H1 (cell line): Measurements from ENCODE around the gene MTO1. TPM values are rescaled to one million over a fixed set of nuclear protein-coding genes. Genes with fewer than 3 reads are reported as not detected.

Experiments
- SRF ChIP-seq: IDR thresholded peaks from 2 replicates; pipeline ENCODE4 v1.6.1; 2011; ENCODE audit warnings: mild to moderate bottlenecking, low read depth, low read length, moderate library complexity
- polyA plus RNA-seq, 7 experiments: library from polyadenylated mRNA; depleted of rRNA in 3 of 7; stranded (reverse) in 5 of 7; unstranded in 2 of 7; fragments of >200 nt in 5 of 7; fragments of 200-250 nt in 2 of 7; gene quantifications; 1 replicate in 5 of 7; 2 replicates in 1 of 7; 4 replicates in 1 of 7; pipeline versions ENCODE4 v1.2.1 to v1.2.3, GENCODE V29; 2011 to 2013; ENCODE audit warnings: missing spikeins in 2 of 7, mixed read lengths in 2 of 7
- total RNA-seq: library from RNA; stranded (reverse); fragmentation: NEBNext Ultra II Directional; extraction: Animal tissue kit (Norgen Biotek cat#: 25700); gene quantifications from 2 replicates; pipeline ENCODE4 v1.2.1, GENCODE V29; 2021

Gene MTO1
- total and polyA plus RNA-seq, 2 of the 8 experiments (the other 6 are each of a cell fraction or from before 2014, with no cell fraction given): 20.9 to 31.6 TPM

- TF ChIP-seq SRF: no peak
Observed at GRCh38 chr6:73542891-73543290, 81.4 kb downstream of the MTO1 start (continued).
